ENCODE results near the gene CRYGA.

DNA sequence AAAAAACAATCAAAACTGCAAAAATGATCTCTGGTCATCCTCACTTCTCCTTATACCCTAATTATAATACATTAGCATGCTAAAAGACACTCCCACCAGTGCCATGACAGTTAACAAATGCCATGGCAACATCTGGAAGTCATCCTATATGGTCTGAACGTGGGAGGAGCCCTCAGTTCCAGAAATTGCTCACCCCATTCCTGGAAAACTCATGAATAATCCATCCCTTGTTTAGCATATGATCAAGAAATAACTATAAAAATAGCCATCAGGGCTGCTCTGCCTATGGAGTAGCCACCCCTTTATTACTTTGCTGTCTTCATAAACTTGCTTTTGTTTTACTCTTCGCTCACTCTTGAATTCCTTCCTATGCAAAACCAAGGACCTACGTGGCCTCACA lies 32.1 kb upstream of the CRYGA start:
- TF ChIP-seq CTCF (IDR thresholded peaks at IDR 0.05) (no peak), POLR2A (IDR thresholded peaks at IDR 0.05) (no peak)

Data from testis (tissue), 2 donors.